GM12875 (cell line): ENCODE data around the gene SETBP1.
"Not testable (repeated sequence)": the region's sequence is repeated elsewhere in the genome, so short reads cannot be mapped to it uniquely, and the experiment has no call there.

ENCODE experiments used
- H3K4me3 ChIP-seq: one replicate; pipeline ENCODE4 v1.5.1; 2011; ENCODE audit warnings: low read depth, low read length, control low read depth
- TF ChIP-seq, protein P1 (sequence below): IDR thresholded peaks from 2 replicates; pipeline ENCODE4 v1.5.1; 2011; ENCODE audit warnings: low read depth, mild to moderate bottlenecking, control low read depth, inconsistent platforms, low read length, moderate library complexity, borderline replicate concordance; ENCODE audit not compliant: insufficient read depth

The SETBP1 gene

DNA sequence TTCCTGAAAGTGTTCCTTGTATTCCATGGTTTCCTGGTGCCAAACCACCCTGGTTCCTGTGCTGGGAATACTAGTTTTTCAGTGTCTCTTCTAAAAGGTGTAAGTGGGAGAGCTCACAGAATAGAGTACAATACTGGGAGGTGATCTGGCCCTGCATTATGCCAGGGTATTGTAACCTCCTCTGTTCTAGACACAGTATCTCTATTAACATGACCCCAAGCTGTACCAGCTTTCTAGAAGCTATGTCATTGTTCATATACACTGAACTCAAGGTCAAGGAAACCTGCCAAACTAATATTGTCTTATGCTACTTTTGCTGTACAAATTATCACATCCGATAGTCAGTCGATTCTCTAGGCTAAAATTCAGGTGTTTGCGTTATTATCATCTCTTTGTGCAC lies 32.7 kb downstream of the SETBP1 start:
- no peak overlapping the region for H3K4me3 ChIP-seq
- TF ChIP-seq, protein P1, sequence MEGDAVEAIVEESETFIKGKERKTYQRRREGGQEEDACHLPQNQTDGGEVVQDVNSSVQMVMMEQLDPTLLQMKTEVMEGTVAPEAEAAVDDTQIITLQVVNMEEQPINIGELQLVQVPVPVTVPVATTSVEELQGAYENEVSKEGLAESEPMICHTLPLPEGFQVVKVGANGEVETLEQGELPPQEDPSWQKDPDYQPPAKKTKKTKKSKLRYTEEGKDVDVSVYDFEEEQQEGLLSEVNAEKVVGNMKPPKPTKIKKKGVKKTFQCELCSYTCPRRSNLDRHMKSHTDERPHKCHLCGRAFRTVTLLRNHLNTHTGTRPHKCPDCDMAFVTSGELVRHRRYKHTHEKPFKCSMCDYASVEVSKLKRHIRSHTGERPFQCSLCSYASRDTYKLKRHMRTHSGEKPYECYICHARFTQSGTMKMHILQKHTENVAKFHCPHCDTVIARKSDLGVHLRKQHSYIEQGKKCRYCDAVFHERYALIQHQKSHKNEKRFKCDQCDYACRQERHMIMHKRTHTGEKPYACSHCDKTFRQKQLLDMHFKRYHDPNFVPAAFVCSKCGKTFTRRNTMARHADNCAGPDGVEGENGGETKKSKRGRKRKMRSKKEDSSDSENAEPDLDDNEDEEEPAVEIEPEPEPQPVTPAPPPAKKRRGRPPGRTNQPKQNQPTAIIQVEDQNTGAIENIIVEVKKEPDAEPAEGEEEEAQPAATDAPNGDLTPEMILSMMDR: no peak

DNA sequence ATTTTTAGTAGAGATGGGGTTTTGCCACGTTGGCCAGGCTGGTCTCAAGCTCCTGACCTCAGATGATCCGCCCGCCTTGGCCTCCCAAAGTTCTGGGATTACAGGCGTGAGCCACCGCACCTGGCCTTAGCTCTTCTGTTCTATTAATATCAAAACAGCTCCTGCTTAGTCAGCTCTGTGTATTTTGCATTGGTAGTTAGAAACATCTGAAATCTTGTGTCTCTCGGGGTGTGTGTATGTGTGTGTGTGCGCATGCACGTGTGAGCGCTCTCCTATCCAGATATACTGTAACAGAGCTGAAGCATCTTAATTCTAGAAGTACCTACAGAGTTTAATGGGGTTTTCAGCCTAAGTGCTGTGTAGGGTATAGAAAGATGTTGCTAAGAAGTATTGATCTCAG lies 33.7 kb downstream of the SETBP1 start:
- TF ChIP-seq, protein P1: no peak
- no peak overlapping the region for H3K4me3 ChIP-seq

DNA sequence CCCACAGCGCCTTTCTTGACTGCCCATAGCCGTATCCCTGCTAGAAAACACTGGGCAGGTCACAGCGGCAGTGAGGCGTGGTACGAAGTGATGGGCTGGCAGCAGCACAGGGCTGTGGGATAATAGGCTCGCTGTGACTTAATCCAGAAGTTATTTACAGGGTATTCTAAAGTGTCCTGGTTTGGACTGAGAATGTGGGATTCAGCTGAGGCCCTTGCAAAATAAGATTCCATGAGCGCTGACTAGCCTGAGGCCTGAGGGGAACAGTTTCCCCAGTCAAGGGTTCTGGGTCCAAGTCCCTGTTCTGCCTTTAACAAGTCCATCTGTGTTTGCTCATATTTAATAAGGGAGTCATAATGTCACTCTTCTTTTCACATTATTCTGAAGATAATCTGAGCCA lies 34.6 kb downstream of the SETBP1 start:
- TF ChIP-seq, protein P1: no peak
- no peak overlapping the region for H3K4me3 ChIP-seq

DNA sequence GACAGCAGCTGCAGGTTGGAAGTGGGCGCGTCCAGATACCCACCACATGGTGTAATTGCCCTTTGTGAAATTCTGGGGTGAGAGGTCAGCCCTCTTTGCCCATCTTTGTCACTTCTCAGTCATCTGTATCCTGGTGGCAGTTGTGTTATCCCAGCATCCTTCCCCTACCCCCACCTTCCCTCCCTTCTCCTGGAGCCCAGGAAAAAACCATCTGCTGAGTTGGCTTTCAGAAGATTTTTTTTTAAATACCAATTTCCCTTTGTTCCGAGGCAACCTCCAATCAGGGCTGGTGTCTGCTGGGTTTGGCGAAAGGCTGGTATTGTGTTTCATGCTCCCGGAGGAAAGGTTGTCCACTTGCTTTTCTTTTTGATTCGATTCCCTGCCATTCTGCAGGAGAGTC lies 35.2 kb downstream of the SETBP1 start:
- TF ChIP-seq, protein P1: no peak
- no peak overlapping the region for H3K4me3 ChIP-seq

DNA sequence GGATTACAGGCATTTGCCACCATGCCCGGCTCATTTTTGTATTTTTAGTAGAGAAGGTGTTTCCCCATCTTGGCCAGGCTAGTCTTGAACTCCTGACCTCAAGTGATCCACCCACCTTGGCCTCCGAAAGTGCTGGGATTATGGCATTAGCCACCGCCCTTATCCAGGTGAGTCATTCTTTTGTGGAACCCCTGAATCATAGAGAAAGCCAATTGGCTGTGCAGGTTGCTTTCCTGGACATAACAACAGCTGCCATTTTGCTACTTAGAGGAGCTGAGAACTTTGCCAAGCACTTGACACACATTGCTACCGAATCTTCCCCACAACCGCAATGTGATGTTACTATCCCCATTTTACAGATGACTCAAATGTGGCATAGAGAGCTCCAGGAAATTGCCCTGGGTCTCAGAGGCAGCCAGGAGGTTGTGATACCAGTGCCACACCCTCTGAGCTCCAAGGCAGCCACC lies 36.0 kb downstream of the SETBP1 start:
- TF ChIP-seq, protein P1: no peak
- no peak overlapping the region for H3K4me3 ChIP-seq

DNA sequence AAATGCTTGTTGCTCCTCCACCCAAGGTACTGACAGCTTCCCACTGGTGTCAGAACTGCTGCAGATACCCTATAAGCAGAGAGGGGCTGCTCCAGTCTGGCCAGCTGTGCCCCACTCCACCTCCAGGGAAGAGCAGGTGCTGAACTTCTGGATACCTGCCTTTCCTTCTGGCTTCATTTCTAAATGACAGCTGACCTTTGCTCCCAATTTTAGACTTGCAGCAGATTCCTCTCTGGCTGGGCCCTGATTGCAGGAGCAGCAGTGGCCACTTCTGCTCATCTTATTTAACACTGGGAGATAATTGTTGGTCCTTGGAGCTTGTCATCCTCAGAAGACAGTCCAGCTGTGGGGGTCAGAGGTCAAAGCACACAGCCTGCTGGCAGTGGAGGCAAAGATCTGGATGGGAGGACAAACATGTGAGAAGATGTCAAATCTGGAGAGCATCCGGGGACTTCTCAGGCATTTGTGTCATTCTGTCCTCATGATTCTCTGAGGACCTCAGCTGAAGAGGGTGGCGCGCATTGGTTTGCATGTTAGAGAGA lies 38.9 kb downstream of the SETBP1 start:
- H3K4me3 ChIP-seq: no peak overlapping the region
- TF ChIP-seq, protein P1: no peak

DNA sequence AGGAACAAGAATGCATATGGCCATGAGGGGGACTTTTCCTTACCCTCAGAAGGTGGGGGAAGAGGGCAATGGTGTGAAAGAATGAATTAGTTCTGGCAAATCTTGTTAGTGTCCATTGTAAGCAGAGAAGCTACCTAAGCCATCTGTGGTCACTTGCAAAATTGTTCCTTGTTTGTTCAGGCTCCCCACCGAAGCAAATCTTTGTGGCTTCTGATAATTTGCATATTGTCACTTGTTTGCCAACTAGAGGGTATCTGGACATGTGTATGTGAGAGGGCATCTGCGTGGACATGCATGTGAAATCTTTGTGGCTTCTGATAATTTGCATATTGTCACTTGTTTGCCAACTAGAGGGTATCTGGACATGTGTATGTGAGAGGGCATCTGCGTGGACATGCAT lies 41.1 kb downstream of the SETBP1 start:
- not testable (repeated sequence) for H3K4me3 ChIP-seq

DNA sequence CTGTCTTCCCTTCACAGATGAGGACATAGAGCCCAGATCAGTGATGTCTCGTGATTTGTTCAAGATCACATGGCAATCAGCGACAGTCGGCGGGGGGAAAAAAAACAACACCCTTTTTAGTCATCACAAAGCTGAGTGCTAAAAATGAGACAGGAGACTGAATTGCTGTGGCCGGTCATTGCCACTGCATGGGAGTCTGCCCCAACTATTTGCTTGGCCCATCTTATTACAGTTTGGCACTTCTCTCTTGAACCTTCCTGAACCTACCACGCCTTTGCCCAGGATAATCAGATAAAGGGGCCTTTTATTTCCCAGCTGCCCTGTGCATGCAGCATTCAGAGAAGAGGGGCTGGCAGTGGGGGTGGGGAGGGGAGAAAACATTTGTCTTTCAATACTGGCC lies 42.7 kb downstream of the SETBP1 start:
- TF ChIP-seq, protein P1: 0 out of 2 replicates have a peak, but pooled peaks have one; percentile 15
- no peak overlapping the region for H3K4me3 ChIP-seq
